ENCODE data around the gene TIMM10. TPM values are rescaled to one million over a fixed set of nuclear protein-coding genes. Genes with fewer than 3 reads are reported as not detected.
"Not testable (repeated sequence)": the region's sequence is repeated elsewhere in the genome, so short reads cannot be mapped to it uniquely, and the experiment has no call there.

The TIMM10 gene
- total RNA-seq, 3 donors from 2014 or later: 37.2 to 56.4 (median 45.9) TPM

GRCh38 chr11:57543593-57543992 is 13.0 kb upstream of the TIMM10 start:
- H3K27me3 ChIP-seq: no peaks in the 10 kb centered on the region
- intact Hi-C loops (cut with DNase I; ENCODE audit: low total_unique reads): no loop called here
- H3K4me1 ChIP-seq: no peaks in the 10 kb centered on the region
- H3K9me3 ChIP-seq: no peaks in the 10 kb centered on the region
- no peak for TF ChIP-seq POLR2AphosphoS5 (IDR thresholded peaks at IDR 0.05)
- no peak for TF ChIP-seq CTCF (IDR thresholded peaks at IDR 0.05)
- no peak for TF ChIP-seq POLR2A (IDR thresholded peaks at IDR 0.05)
- no peak overlapping the region for H3K27ac ChIP-seq
- no peaks in the 10 kb centered on the region for H3K36me3 ChIP-seq
- no peak overlapping the region for H3K4me3 ChIP-seq
- no peak for DNase-seq (ENCODE audit: low spot score in 2 of 2)

GRCh38 chr11:57542582-57542981 is 12.0 kb upstream of the TIMM10 start:
- TF ChIP-seq POLR2A (IDR thresholded peaks at IDR 0.05): no peak
- TF ChIP-seq POLR2AphosphoS5 (IDR thresholded peaks at IDR 0.05): no peak
- TF ChIP-seq CTCF (IDR thresholded peaks at IDR 0.05): no peak
- DNase-seq (ENCODE audit: low spot score in 2 of 2): no peak
- Histone ChIP-seq H3K9me3 (no peaks in the 10 kb centered on the region), H3K36me3 (no peaks in the 10 kb centered on the region), H3K4me1 (no peaks in the 10 kb centered on the region), H3K4me3 (no peak overlapping the region), H3K27me3 (no peaks in the 10 kb centered on the region), H3K27ac (no peak overlapping the region)
- intact Hi-C loops (cut with DNase I; ENCODE audit: low total_unique reads): no loop called here

- H3K27ac ChIP-seq: no peak overlapping the region
- H3K4me1 ChIP-seq: no peaks in the 10 kb centered on the region
- H3K4me3 ChIP-seq: no peak overlapping the region
- intact Hi-C loops (cut with DNase I; ENCODE audit: low total_unique reads): no loop called here
- TF ChIP-seq CTCF (IDR thresholded peaks at IDR 0.05) (no peak), POLR2A (IDR thresholded peaks at IDR 0.05) (no peak), POLR2AphosphoS5 (IDR thresholded peaks at IDR 0.05) (no peak)
- H3K9me3 ChIP-seq: no peaks in the 10 kb centered on the region
- no peaks in the 10 kb centered on the region for H3K36me3 ChIP-seq
- no peaks in the 10 kb centered on the region for H3K27me3 ChIP-seq
- DNase-seq (ENCODE audit: low spot score in 2 of 2): no peak
These were observed 10.6 kb upstream of the TIMM10 start for GRCh38 chr11:57541169-57541568.

GRCh38 chr11:57539342-57539741 is 8.8 kb upstream of the TIMM10 start:
- intact Hi-C loops (cut with DNase I; ENCODE audit: low total_unique reads): loop anchor here (2.0 to 5.0 kb wide), 2 partner anchors 61 to 622 kb away; no protein-coding TSS in a partner anchor
- no peaks in the 10 kb centered on the region for H3K4me1 ChIP-seq
- H3K36me3 ChIP-seq: no peaks in the 10 kb centered on the region
- TF ChIP-seq POLR2AphosphoS5 (IDR thresholded peaks at IDR 0.05) (no peak), CTCF (IDR thresholded peaks at IDR 0.05) (no peak), POLR2A (IDR thresholded peaks at IDR 0.05) (no peak)
- DNase-seq (ENCODE audit: low spot score in 2 of 2): no peak
- H3K4me3 ChIP-seq: no peak overlapping the region
- no peaks in the 10 kb centered on the region for H3K27me3 ChIP-seq
- no peaks in the 10 kb centered on the region for H3K9me3 ChIP-seq
- H3K27ac ChIP-seq: no peak overlapping the region

GRCh38 chr11:57536947-57537619 is 6.5 kb upstream of the TIMM10 start, which contains the start of gene SMTNL1:
SMTNL1 (plus strand) TSS chr11:57537595; CDS start chr11:57542643, 5,048 bp downstream.
- no peak for DNase-seq (ENCODE audit: low spot score in 2 of 2)
- H3K36me3 ChIP-seq: no peaks in the 10 kb centered on the region
- H3K27me3 ChIP-seq: no peaks in the 10 kb centered on the region
- no peaks in the 10 kb centered on the region for H3K9me3 ChIP-seq
- H3K4me3 ChIP-seq: no peak within 1 kb of the TSS
- TF ChIP-seq POLR2AphosphoS5 (IDR thresholded peaks at IDR 0.05) (no peak), CTCF (IDR thresholded peaks at IDR 0.05) (no peak), POLR2A (IDR thresholded peaks at IDR 0.05) (no peak)
- no peaks in the 10 kb centered on the region for H3K4me1 ChIP-seq
- H3K27ac ChIP-seq: no peak within 1 kb of the TSS
- intact Hi-C loops (cut with DNase I; ENCODE audit: low total_unique reads): loop anchor here (5.0 kb wide), 1 partner anchor 620 kb away; no protein-coding TSS in a partner anchor

- H3K9me3 ChIP-seq; H3K27ac ChIP-seq; H3K4me1 ChIP-seq; DNase-seq (ENCODE audit: low spot score in 2 of 2); intact Hi-C loops (cut with DNase I; ENCODE audit: low total_unique reads); H3K4me3 ChIP-seq; H3K27me3 ChIP-seq; H3K36me3 ChIP-seq: not testable (repeated sequence)
These were observed 3.9 kb upstream of the TIMM10 start for GRCh38 chr11:57534449-57534848.

Data from breast epithelium (tissue), 4 donors.